Motor neuron (in vitro differentiated cells): ENCODE results near the gene DEFB126. TPM values are rescaled to one million over a fixed set of nuclear protein-coding genes. Genes with fewer than 3 reads are reported as not detected.
"Not testable (repeated sequence)": the region's sequence is repeated elsewhere in the genome, so short reads cannot be mapped to it uniquely, and the experiment has no call there.

ENCODE experiments used
- ATAC-seq, 8 experiments: fragments of 200-7000 bp; cut with Tn5 transposase; replicated peaks in 6 of 8; 2 replicates each; pipeline ENCODE4 v1.8.0; 2021; ENCODE audit warnings: mild to moderate bottlenecking in 8 of 8, moderate library complexity in 8 of 8
- H3K27ac ChIP-seq, 2 donors: fragments of 250-450 bp; sonication (Bioruptor Pico); 2 replicates each; pipeline ENCODE4 v1.9.0; 2021; ENCODE audit warnings: antibody characterized with exemption in 2 of 2, mild to moderate bottlenecking in 2 of 2, moderate library complexity in 1 of 2
- H3K4me1 ChIP-seq, 2 donors: fragments of 250-450 bp; sonication (Bioruptor Pico); replicated peaks in 1 of 2; 2 replicates each; pipeline ENCODE4 v1.6.1; 2021; ENCODE audit warnings: antibody characterized with exemption in 2 of 2, mild to moderate bottlenecking in 2 of 2, moderate library complexity in 1 of 2
- H3K4me3 ChIP-seq, 5 donors: fragments of 250-450 bp; sonication (Bioruptor Pico); 2 replicates each; pipeline ENCODE4 v1.9.0; 2021; ENCODE audit warnings: antibody characterized with exemption in 5 of 5, mild to moderate bottlenecking in 5 of 5, moderate library complexity in 4 of 5
- WGBS, 10 experiments: fragments of 450-650 bp; shearing (Covaris generic); methylation state at CpG; one replicate each; pipeline ENCODE4 v1.0.0; 2022; 5-methylcytosine and 5-hydroxymethylcytosine counted together
- in situ Hi-C, 9 experiments: fragments of 400-800 bp; cut with MboI; loops; one replicate each; pipeline ENCODE4 v1.15.0; 2021; ENCODE audit warnings: low sequenced_read_pairs in 9 of 9, low pct_unique_long_range_greater_than_20kb in 2 of 9; ENCODE audit not compliant: unreplicated experiment in 9 of 9
- total RNA-seq, 8 experiments: library from RNA; unstranded; fragments of 300-600 nt; gene quantifications; 2 replicates each; pipeline versions ENCODE4 v1.2.3 to v1.2.4, GENCODE V29; 2022

Gene DEFB126
- total RNA-seq: not detected

GRCh38 chr20:142290-142689 lies at the start of gene DEFB126:
Gene DEFB126 (plus strand): TSS chr20:142590. CDS start chr20:142629, 39 bp downstream.
- H3K4me3 ChIP-seq: no peak within 1 kb of the TSS
- no peaks in the 10 kb centered on the region for H3K4me1 ChIP-seq
- 0 to 75% (median 33%) methylated on average over 1 of the region's 1 CpG; no CpG with 5 or more reads in 6 of the 10 experiments for WGBS, 10 experiments
- no peak within 1 kb of the TSS for H3K27ac ChIP-seq
- ATAC-seq: no peak
- in situ Hi-C loops: no loop called here

GRCh38 chr20:93641-94040 lies 48.7 kb upstream of the DEFB126 start:
- ATAC-seq: no peak
- no peaks in the 10 kb centered on the region for H3K4me1 ChIP-seq
- H3K27ac ChIP-seq: no peak overlapping the region
- in situ Hi-C loops: no loop called here
- no peak overlapping the region for H3K4me3 ChIP-seq

GRCh38 chr20:95215-95614 lies 47.2 kb upstream of the DEFB126 start:
- in situ Hi-C loops: no loop called here
- H3K4me1 ChIP-seq: no peaks in the 10 kb centered on the region
- no peak overlapping the region for H3K4me3 ChIP-seq
- ATAC-seq: no peak
- no peak overlapping the region for H3K27ac ChIP-seq
- WGBS, 10 experiments: 0 to 100% (median 50%) methylated on average over 1 to 4 of the region's 4 CpGs

GRCh38 chr20:97691-98090 lies 44.7 kb upstream of the DEFB126 start:
- ATAC-seq, H3K4me3 ChIP-seq, H3K27ac ChIP-seq, H3K4me1 ChIP-seq, in situ Hi-C loops: not testable (repeated sequence)
- 0 to 100% (median 38%) methylated on average over 1 to 2 of the region's 5 CpGs; no CpG with 5 or more reads in 6 of the 10 experiments for WGBS, 10 experiments

GRCh38 chr20:101975-102374 lies 40.4 kb upstream of the DEFB126 start:
- in situ Hi-C loops: no loop called here
- no peak overlapping the region for H3K27ac ChIP-seq
- H3K4me1 ChIP-seq: no peaks in the 10 kb centered on the region
- no peak for ATAC-seq
- no peak overlapping the region for H3K4me3 ChIP-seq

- ATAC-seq: no peak
- Histone ChIP-seq H3K4me1 (no peaks in the 10 kb centered on the region), H3K27ac (no peak overlapping the region), H3K4me3 (no peak overlapping the region)
- WGBS, 10 experiments: 8 to 83% (median 80%) methylated on average over 1 to 2 of the region's 5 CpGs; no CpG with 5 or more reads in 7 of the 10 experiments
- in situ Hi-C loops: no loop called here
These were observed 38.9 kb upstream of the DEFB126 start for GRCh38 chr20:103456-103855.

GRCh38 chr20:112396-112795 lies 30.0 kb upstream of the DEFB126 start:
- in situ Hi-C loops: no loop called here
- no peaks in the 10 kb centered on the region for H3K4me1 ChIP-seq
- peak in 2 of 8 experiments; percentile 20 to 55 for ATAC-seq
- no peak overlapping the region for H3K27ac ChIP-seq
- no peak overlapping the region for H3K4me3 ChIP-seq

- in situ Hi-C loops: no loop called here
- Histone ChIP-seq H3K27ac (no peak overlapping the region), H3K4me3 (no peak overlapping the region), H3K4me1 (no peaks in the 10 kb centered on the region)
- ATAC-seq: no peak
These were observed 24.9 kb upstream of the DEFB126 start for GRCh38 chr20:117518-117917.

- H3K27ac ChIP-seq, H3K4me3 ChIP-seq, H3K4me1 ChIP-seq, in situ Hi-C loops, ATAC-seq: not testable (repeated sequence)
- 39 to 93% (median 71%) methylated on average over 1 to 6 of the region's 28 CpGs; no CpG with 5 or more reads in 4 of the 10 experiments for WGBS, 10 experiments
These were observed 12.5 kb upstream of the DEFB126 start for GRCh38 chr20:129786-130323.

GRCh38 chr20:137668-138490 lies 4.5 kb upstream of the DEFB126 start:
- 0 to 100% (median 71%) methylated on average over 1 to 7 of the region's 11 CpGs; no CpG with 5 or more reads in 2 of the 10 experiments for WGBS, 10 experiments

GRCh38 chr20:145877-146276 lies 3.5 kb downstream of the DEFB126 start:
- 14 to 100% (median 47%) methylated on average over 1 to 2 of the region's 2 CpGs for WGBS, 10 experiments
- in situ Hi-C loops: no loop called here
- Histone ChIP-seq H3K27ac (no peak overlapping the region), H3K4me1 (no peaks in the 10 kb centered on the region), H3K4me3 (no peak overlapping the region)
- no peak for ATAC-seq

More at GRCh38 chr20:137668-138490, 4.5 kb upstream of the DEFB126 start:
- in situ Hi-C loops: no loop called here
- no peak overlapping the region for H3K27ac ChIP-seq
- H3K4me3 ChIP-seq: no peak overlapping the region
- no peaks in the 10 kb centered on the region for H3K4me1 ChIP-seq
- ATAC-seq: peak in 3 of 8 experiments; percentile 38 to 89 (median 82)

GRCh38 chr20:152131-152530 lies 9.7 kb downstream of the DEFB126 start:
- Histone ChIP-seq H3K4me3 (no peak overlapping the region), H3K27ac (no peak overlapping the region), H3K4me1 (no peaks in the 10 kb centered on the region)
- in situ Hi-C loops: no loop called here
- ATAC-seq: no peak
- WGBS, 10 experiments: 0 to 100% (median 88%) methylated on average over 1 of the region's 1 CpG

- Histone ChIP-seq H3K4me1 (no peaks in the 10 kb centered on the region), H3K4me3 (no peak within 1 kb of the TSS), H3K27ac (no peak within 1 kb of the TSS)
- WGBS, 10 experiments: 40 to 100% (median 67%) methylated on average over 1 to 5 of the region's 5 CpGs; no CpG with 5 or more reads in 1 of the 10 experiments
- in situ Hi-C loops: no loop called here
- no peak for ATAC-seq
These were observed 14.8 kb downstream of the DEFB126 start, which contains the start of gene DEFB127 for GRCh38 chr20:157154-157553. Gene DEFB127 (plus strand): TSS chr20:157454. CDS start chr20:157545, 91 bp downstream.

GRCh38 chr20:164618-165017 lies 22.2 kb downstream of the DEFB126 start:
- 0 to 100% (median 63%) methylated on average over 1 to 2 of the region's 3 CpGs; no CpG with 5 or more reads in 3 of the 10 experiments for WGBS, 10 experiments
- ATAC-seq: no peak
- Histone ChIP-seq H3K4me3 (no peak overlapping the region), H3K4me1 (no peaks in the 10 kb centered on the region), H3K27ac (no peak overlapping the region)
- in situ Hi-C loops: no loop called here
